Measurements from ENCODE around the gene KRTAP5-2.
A peak's percentile ranks its signal among the peaks of the same experiment; 100 is the strongest.
"Not testable (repeated sequence)": the region's sequence is repeated elsewhere in the genome, so short reads cannot be mapped to it uniquely, and the experiment has no call there.

KRTAP5-2 gene

DNA sequence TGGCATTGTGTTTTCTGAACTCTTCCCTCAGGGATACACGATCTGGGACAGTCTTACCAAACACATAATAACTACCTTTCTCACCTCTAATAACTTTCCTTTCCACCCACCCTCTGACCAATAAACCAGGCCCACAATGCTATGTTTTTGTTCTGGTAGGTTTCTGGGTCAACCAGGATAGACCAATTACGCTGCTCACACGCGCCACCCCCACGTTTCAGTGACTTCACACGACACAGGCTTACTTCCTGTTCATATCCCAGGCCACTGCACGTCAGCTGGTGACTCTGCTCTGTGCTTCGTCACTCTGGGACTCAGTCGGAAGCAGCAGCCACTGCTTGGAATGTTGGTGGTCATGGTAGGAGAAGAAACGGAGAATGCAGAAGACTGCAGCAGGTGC lies 21.4 kb upstream of the KRTAP5-2 start:
- TF ChIP-seq, protein P1, sequence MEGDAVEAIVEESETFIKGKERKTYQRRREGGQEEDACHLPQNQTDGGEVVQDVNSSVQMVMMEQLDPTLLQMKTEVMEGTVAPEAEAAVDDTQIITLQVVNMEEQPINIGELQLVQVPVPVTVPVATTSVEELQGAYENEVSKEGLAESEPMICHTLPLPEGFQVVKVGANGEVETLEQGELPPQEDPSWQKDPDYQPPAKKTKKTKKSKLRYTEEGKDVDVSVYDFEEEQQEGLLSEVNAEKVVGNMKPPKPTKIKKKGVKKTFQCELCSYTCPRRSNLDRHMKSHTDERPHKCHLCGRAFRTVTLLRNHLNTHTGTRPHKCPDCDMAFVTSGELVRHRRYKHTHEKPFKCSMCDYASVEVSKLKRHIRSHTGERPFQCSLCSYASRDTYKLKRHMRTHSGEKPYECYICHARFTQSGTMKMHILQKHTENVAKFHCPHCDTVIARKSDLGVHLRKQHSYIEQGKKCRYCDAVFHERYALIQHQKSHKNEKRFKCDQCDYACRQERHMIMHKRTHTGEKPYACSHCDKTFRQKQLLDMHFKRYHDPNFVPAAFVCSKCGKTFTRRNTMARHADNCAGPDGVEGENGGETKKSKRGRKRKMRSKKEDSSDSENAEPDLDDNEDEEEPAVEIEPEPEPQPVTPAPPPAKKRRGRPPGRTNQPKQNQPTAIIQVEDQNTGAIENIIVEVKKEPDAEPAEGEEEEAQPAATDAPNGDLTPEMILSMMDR (IDR thresholded peaks at IDR 0.05; ENCODE audit: poor library complexity, severe bottlenecking) = no peak
- Histone ChIP-seq H3K9me3 (ENCODE audit: severe bottlenecking) (no peaks in the 10 kb centered on the region), H3K4me3 (ENCODE audit: severe bottlenecking) (no peak overlapping the region), H3K27me3 (ENCODE audit: insufficient read depth, poor library complexity, severe bottlenecking) (peaks cover 3% of the 10 kb centered on the region), H3K27ac (ENCODE audit: poor library complexity, severe bottlenecking) (no peak overlapping the region), H3K4me1 (ENCODE audit: insufficient read depth, poor library complexity, severe bottlenecking) (no peaks in the 10 kb centered on the region), H3K36me3 (ENCODE audit: low read depth) (no peaks in the 10 kb centered on the region)
- ATAC-seq (ENCODE audit: low read depth) (no peak), DNase-seq (ENCODE audit: low spot score) (no peak)

DNA sequence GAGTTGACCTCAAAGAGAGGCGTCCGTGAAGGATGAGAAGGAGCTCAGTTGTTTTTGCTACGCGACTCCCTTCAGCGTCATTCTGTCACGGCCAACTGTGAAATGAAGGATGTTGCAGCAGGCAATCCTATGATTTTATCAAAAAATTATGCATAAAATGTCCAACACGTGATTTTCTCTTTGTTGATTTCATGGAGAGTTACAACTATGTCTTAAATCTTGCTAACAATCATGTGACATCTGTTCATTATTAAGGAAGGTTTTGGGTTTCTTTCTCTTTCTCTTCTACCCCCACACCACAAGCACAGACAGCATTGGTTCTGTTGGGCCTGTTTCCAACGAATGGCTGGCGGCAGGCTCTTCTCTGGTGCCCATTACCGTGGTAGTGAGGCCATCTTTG lies 20.1 kb upstream of the KRTAP5-2 start:
- Histone ChIP-seq H3K27me3 (ENCODE audit: insufficient read depth, poor library complexity, severe bottlenecking) (peaks cover 3% of the 10 kb centered on the region), H3K36me3 (ENCODE audit: low read depth) (no peaks in the 10 kb centered on the region), H3K27ac (ENCODE audit: poor library complexity, severe bottlenecking) (no peak overlapping the region)

DNA sequence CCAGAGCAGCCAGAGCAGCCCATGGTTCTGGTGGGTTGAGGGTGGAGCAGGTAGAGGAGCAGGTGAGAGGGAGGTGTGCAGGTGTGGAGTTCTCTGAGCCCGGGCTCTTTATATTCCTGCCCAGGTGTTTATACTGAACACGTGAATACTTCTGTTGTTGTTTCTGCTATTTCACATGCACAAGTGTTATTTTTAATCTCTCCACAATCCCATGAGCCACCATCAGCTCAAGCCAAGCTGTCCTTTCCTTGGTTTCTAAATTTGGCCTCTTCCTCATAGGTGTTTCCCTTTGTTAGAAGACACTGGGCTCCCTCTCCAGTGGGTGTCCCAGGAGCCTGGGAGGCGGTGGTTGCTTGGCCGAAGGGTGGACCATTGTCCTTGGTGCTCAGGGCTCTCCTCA lies 10.3 kb upstream of the KRTAP5-2 start, which contains the start of gene KRTAP5-3:
TSS of gene KRTAP5-3 (minus strand) at position 101 of the 400 bp plus-strand sequence. CDS start at position 23, 78 bp downstream.
- DNase-seq (ENCODE audit: low spot score) (no peak), ATAC-seq (ENCODE audit: low read depth) (no peak)
- no peak within 1 kb of the TSS for H3K4me3 ChIP-seq (ENCODE audit: severe bottlenecking)
- H3K27me3 ChIP-seq (ENCODE audit: insufficient read depth, poor library complexity, severe bottlenecking) = no peaks in the 10 kb centered on the region
- H3K4me1 ChIP-seq (ENCODE audit: insufficient read depth, poor library complexity, severe bottlenecking) = no peaks in the 10 kb centered on the region
- TF ChIP-seq, protein P1 (IDR thresholded peaks at IDR 0.05; ENCODE audit: poor library complexity, severe bottlenecking) = no peak
- no peak within 1 kb of the TSS for H3K27ac ChIP-seq (ENCODE audit: poor library complexity, severe bottlenecking)
- no peaks in the 10 kb centered on the region for H3K9me3 ChIP-seq (ENCODE audit: severe bottlenecking)
- H3K36me3 ChIP-seq (ENCODE audit: low read depth) = no peaks in the 10 kb centered on the region

More for the DNA sequence above, 20.1 kb upstream of the KRTAP5-2 start:
- TF ChIP-seq, protein P1 (IDR thresholded peaks at IDR 0.05; ENCODE audit: poor library complexity, severe bottlenecking) = no peak
- ATAC-seq (ENCODE audit: low read depth) (no peak), DNase-seq (ENCODE audit: low spot score) (no peak)
- Histone ChIP-seq H3K4me3 (ENCODE audit: severe bottlenecking) (no peak overlapping the region), H3K4me1 (ENCODE audit: insufficient read depth, poor library complexity, severe bottlenecking) (no peaks in the 10 kb centered on the region), H3K9me3 (ENCODE audit: severe bottlenecking) (no peaks in the 10 kb centered on the region)

DNA sequence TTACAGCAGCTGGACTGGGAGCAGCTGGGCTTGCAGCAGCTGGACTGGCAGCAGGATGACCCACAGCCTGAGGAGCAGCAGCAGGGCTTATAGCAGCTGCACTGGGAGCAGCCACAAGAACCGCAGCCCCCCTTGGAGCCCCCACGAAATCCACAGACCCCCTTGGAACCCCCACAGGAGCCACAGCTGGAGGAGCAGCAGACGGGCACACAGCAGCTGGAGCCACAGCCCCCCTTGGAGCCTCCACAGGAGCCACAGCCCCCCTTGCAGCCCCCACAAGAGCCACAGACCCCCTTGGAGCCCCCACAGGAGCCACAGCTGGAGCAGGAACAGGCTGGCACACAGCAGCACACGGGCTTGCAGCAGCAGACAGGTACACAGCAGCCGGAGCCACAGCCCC lies 9.8 kb upstream of the KRTAP5-2 start:
- H3K9me3 ChIP-seq (ENCODE audit: severe bottlenecking); ATAC-seq (ENCODE audit: low read depth); H3K27me3 ChIP-seq (ENCODE audit: insufficient read depth, poor library complexity, severe bottlenecking); DNase-seq (ENCODE audit: low spot score); H3K4me1 ChIP-seq (ENCODE audit: insufficient read depth, poor library complexity, severe bottlenecking); H3K4me3 ChIP-seq (ENCODE audit: severe bottlenecking); H3K36me3 ChIP-seq (ENCODE audit: low read depth); H3K27ac ChIP-seq (ENCODE audit: poor library complexity, severe bottlenecking): not testable (repeated sequence)

DNA sequence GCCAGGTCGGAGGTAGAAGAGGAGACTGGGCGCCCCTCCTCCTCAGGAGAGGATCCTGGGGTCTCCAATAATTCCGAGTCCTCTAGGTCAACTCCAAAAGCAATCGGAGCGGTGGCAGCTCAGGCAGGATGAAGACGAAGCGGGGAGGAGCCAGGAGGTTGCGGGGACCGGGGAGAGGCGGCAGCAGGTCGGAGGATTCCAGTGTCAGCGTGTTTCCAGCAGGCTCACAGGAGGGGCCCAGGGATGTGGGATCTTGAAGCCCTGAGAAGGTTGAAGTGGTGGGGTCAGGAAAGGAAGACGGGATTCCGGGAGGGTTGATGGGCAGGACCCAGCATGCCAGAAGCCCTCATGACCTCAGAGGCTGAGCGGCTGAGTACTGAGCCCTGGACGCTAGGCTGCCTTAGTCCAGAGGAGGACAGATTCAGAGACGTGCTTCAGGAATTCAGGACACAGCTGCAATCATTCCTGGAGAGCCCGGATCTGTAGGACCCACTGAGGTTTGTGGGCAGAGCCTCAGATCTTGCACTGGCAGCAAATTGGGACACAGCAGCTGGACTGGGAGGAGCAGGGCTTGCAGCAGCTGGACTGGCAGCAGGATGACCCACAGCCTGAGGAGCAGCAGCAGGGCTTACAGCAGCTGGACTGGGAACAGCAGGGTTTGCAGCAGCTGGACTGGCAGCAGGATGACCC lies 9.2 kb upstream of the KRTAP5-2 start:
- not testable (repeated sequence) for H3K36me3 ChIP-seq (ENCODE audit: low read depth); H3K27me3 ChIP-seq (ENCODE audit: insufficient read depth, poor library complexity, severe bottlenecking); DNase-seq (ENCODE audit: low spot score); H3K27ac ChIP-seq (ENCODE audit: poor library complexity, severe bottlenecking); H3K9me3 ChIP-seq (ENCODE audit: severe bottlenecking); H3K4me1 ChIP-seq (ENCODE audit: insufficient read depth, poor library complexity, severe bottlenecking); H3K4me3 ChIP-seq (ENCODE audit: severe bottlenecking)
- peak; percentile 61; the same call in 2 of the 3 replicates for ATAC-seq (ENCODE audit: low read depth)

DNA sequence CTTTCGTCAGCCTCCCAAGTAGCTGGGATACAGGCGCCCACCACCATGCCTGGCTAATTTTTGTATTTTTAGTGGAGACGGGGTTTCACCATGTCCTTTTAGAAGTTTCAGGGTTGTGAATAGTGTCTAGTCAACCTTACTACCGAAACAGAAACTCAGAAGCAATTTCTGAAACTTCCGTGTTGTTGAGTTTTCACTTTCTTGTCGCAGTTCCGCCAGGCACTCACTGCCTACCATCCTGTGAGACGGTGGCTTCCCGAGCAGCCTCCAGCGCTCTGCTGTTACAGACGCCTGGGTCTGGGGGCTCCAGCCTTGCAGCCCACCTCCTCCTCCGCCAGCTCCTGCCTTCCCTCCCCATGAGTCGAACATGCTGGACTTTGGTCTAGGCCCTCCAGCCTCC lies 7.8 kb upstream of the KRTAP5-2 start:
- ATAC-seq (ENCODE audit: low read depth); H3K36me3 ChIP-seq (ENCODE audit: low read depth); H3K4me1 ChIP-seq (ENCODE audit: insufficient read depth, poor library complexity, severe bottlenecking); DNase-seq (ENCODE audit: low spot score); H3K4me3 ChIP-seq (ENCODE audit: severe bottlenecking); H3K27ac ChIP-seq (ENCODE audit: poor library complexity, severe bottlenecking); H3K27me3 ChIP-seq (ENCODE audit: insufficient read depth, poor library complexity, severe bottlenecking); H3K9me3 ChIP-seq (ENCODE audit: severe bottlenecking): not testable (repeated sequence)
